WTC11 (cell line): Measurements from ENCODE around the gene PDE8A. TPM values are rescaled to one million over a fixed set of nuclear protein-coding genes. Genes with fewer than 3 reads are reported as not detected.

Experiments
- ATAC-seq: fragments of 200-7000 bp; cut with Tn5 transposase; 2 replicates; pipeline ENCODE4 v1.10.0; 2021; ENCODE audit warnings: mild to moderate bottlenecking, moderate library complexity
- CTCF ChIA-PET: fragments of 300-600 bp; sonication (Branson Sonifier 250); formaldehyde crosslinking; loops from one replicate; lab custom pipeline; 2021; ENCODE audit warnings: antibody characterized with exemption; lab: Charles Lee
- POLR2A ChIA-PET: fragments of 350-600 bp; sonication (Branson Sonifier 250); formaldehyde crosslinking; loops from one replicate; lab custom pipeline; 2021; ENCODE audit warnings: antibody characterized with exemption; lab: Charles Lee
- DNase-seq: peaks from one replicate; pipeline ENCODE4 v3.0.0; 2021; ENCODE audit warnings: low spot score
- H3K27ac Mint-ChIP-seq: 2 replicates; pipeline ENCODE4 v1.8.0; 2021; ENCODE audit warnings: mixed read lengths
- H3K27me3 Mint-ChIP-seq: 2 replicates; pipeline ENCODE4 v1.8.0; 2021; ENCODE audit warnings: low read depth, mild to moderate bottlenecking, moderate library complexity, mixed read lengths
- H3K36me3 Mint-ChIP-seq: 2 replicates; pipeline ENCODE4 v1.8.0; 2021; ENCODE audit warnings: mixed read lengths
- H3K4me1 Mint-ChIP-seq: 2 replicates; pipeline ENCODE4 v1.8.0; 2022; ENCODE audit warnings: mixed read lengths
- H3K4me3 Mint-ChIP-seq: 2 replicates; pipeline ENCODE4 v1.8.0; 2021; ENCODE audit warnings: mild to moderate bottlenecking, moderate library complexity, mixed read lengths
- H3K9me3 Mint-ChIP-seq: 2 replicates; pipeline ENCODE4 v1.8.0; 2021; ENCODE audit warnings: mixed read lengths
- ATF1 ChIP-seq: sonication (generic); formaldehyde crosslinking; IDR thresholded peaks from 2 replicates; pipeline ENCODE4 v1.8.1; 2023; ENCODE audit warnings: mild to moderate bottlenecking, moderate library complexity, missing genetic modification reagents
- ATF6 ChIP-seq: sonication (generic); formaldehyde crosslinking; IDR thresholded peaks from 2 replicates; pipeline ENCODE4 v1.8.1; 2023; ENCODE audit warnings: mild to moderate bottlenecking, missing genetic modification reagents
- CREM ChIP-seq: sonication (generic); formaldehyde crosslinking; IDR thresholded peaks from 2 replicates; pipeline ENCODE4 v1.8.1; 2022; ENCODE audit warnings: mild to moderate bottlenecking, missing genetic modification reagents, moderate library complexity
- ESRRA ChIP-seq: sonication (generic); formaldehyde crosslinking; IDR thresholded peaks from 2 replicates; pipeline ENCODE4 v1.8.1; 2022; ENCODE audit warnings: mild to moderate bottlenecking, missing genetic modification reagents, borderline replicate concordance
- FOXP1 ChIP-seq: sonication (generic); formaldehyde crosslinking; IDR thresholded peaks from 2 replicates; pipeline ENCODE4 v1.8.0; 2022; ENCODE audit warnings: missing genetic modification reagents, mild to moderate bottlenecking, moderate library complexity, borderline replicate concordance
- GABPB1 ChIP-seq: sonication (generic); formaldehyde crosslinking; IDR thresholded peaks from 2 replicates; pipeline ENCODE4 v1.8.1; 2023; ENCODE audit warnings: mild to moderate bottlenecking, missing genetic modification reagents
- GRHL2 ChIP-seq: fragments of 250-450 bp; sonication (Bioruptor Pico); IDR thresholded peaks from 2 replicates; pipeline ENCODE4 v1.8.0; 2022; ENCODE audit warnings: mild to moderate bottlenecking, moderate library complexity; ENCODE audit not compliant: insufficient replicate concordance, severe bottlenecking
- JAZF1 ChIP-seq: fragments of 250-450 bp; sonication (Bioruptor Pico); IDR thresholded peaks from 2 replicates; pipeline ENCODE4 v1.9.0; 2021; ENCODE audit warnings: moderate library complexity, mild to moderate bottlenecking, inconsistent platforms
- KAT7 ChIP-seq: sonication (generic); formaldehyde crosslinking; IDR thresholded peaks from 2 replicates; pipeline ENCODE4 v1.8.1; 2023; ENCODE audit warnings: missing genetic modification reagents, mild to moderate bottlenecking, borderline replicate concordance
- MXD4 ChIP-seq: fragments of 250-450 bp; sonication (Bioruptor Pico); IDR thresholded peaks from 2 replicates; pipeline ENCODE4 v1.8.0; 2021; ENCODE audit warnings: mild to moderate bottlenecking, moderate library complexity, borderline replicate concordance
- NR1H2 ChIP-seq: sonication (generic); formaldehyde crosslinking; IDR thresholded peaks from 2 replicates; pipeline ENCODE4 v1.9.0; 2021; ENCODE audit warnings: mild to moderate bottlenecking, moderate library complexity, missing genetic modification reagents
- NR3C1 ChIP-seq: sonication (generic); formaldehyde crosslinking; conservative IDR thresholded peaks from 2 replicates; pipeline ENCODE4 v1.8.1; 2023; ENCODE audit warnings: low read depth, mild to moderate bottlenecking, missing genetic modification reagents
- OVOL2 ChIP-seq: fragments of 250-450 bp; sonication (Bioruptor Pico); IDR thresholded peaks from 2 replicates; pipeline ENCODE4 v1.9.0; 2021; ENCODE audit warnings: mild to moderate bottlenecking, borderline replicate concordance
- RORB ChIP-seq: fragments of 250-450 bp; sonication (Bioruptor Pico); IDR thresholded peaks from 2 replicates; pipeline ENCODE4 v1.9.0; 2021; ENCODE audit warnings: mild to moderate bottlenecking
- SOX15 ChIP-seq: fragments of 250-450 bp; sonication (Bioruptor Pico); IDR thresholded peaks from 2 replicates; pipeline ENCODE4 v1.9.0; 2021; ENCODE audit warnings: mild to moderate bottlenecking
- TCF7 ChIP-seq: sonication (generic); formaldehyde crosslinking; IDR thresholded peaks from 2 replicates; pipeline ENCODE4 v1.8.0; 2022; ENCODE audit warnings: mild to moderate bottlenecking, low read depth, missing genetic modification reagents, moderate library complexity
- ZBTB21 ChIP-seq: sonication (generic); formaldehyde crosslinking; IDR thresholded peaks from 2 replicates; pipeline ENCODE4 v1.8.1; 2023; ENCODE audit warnings: mild to moderate bottlenecking, missing genetic modification reagents, borderline replicate concordance
- ZNF138 ChIP-seq: sonication (generic); formaldehyde crosslinking; conservative IDR thresholded peaks from 2 replicates; pipeline ENCODE4 v1.8.1; 2022; ENCODE audit warnings: mild to moderate bottlenecking, moderate library complexity, missing genetic modification reagents
- ZNF232 ChIP-seq: sonication (generic); formaldehyde crosslinking; IDR thresholded peaks from 2 replicates; pipeline ENCODE4 v1.8.0; 2022; ENCODE audit warnings: mild to moderate bottlenecking, missing genetic modification reagents
- ZNF416 ChIP-seq: fragments of 250-450 bp; sonication (Bioruptor Pico); IDR thresholded peaks from 2 replicates; pipeline ENCODE4 v1.9.0; 2021; ENCODE audit warnings: mild to moderate bottlenecking, inconsistent platforms
- ZNF423 ChIP-seq: fragments of 250-450 bp; sonication (Bioruptor Pico); IDR thresholded peaks from 2 replicates; pipeline ENCODE4 v2.1.2; 2022; ENCODE audit warnings: mild to moderate bottlenecking, moderate library complexity
- ZSCAN18 ChIP-seq: fragments of 250-450 bp; sonication (Bioruptor Pico); IDR thresholded peaks from 2 replicates; pipeline ENCODE4 v2.1.2; 2022; ENCODE audit warnings: mild to moderate bottlenecking, moderate library complexity
- total RNA-seq: library from RNA; stranded (reverse); gene quantifications from 3 replicates; pipeline ENCODE4 v1.2.3, GENCODE V29; 2021
- TF ChIP-seq, protein P1 (sequence below): fragments of 250-450 bp; sonication (Bioruptor Pico); IDR thresholded peaks from 2 replicates; pipeline ENCODE4 v1.9.0; 2021; ENCODE audit warnings: mild to moderate bottlenecking
- TF ChIP-seq, protein P2 (sequence below): sonication (generic); formaldehyde crosslinking; IDR thresholded peaks from 2 replicates; pipeline ENCODE4 v1.8.1; 2022; ENCODE audit warnings: mild to moderate bottlenecking, missing genetic modification reagents, moderate library complexity, borderline replicate concordance
- TF ChIP-seq, protein P3 (sequence below): sonication (generic); formaldehyde crosslinking; IDR thresholded peaks from 2 replicates; pipeline ENCODE4 v1.8.1; 2023; ENCODE audit warnings: mild to moderate bottlenecking, moderate library complexity, missing genetic modification reagents

Gene PDE8A
- total RNA-seq, 1 experiment from 2014 or later, result 13.9 TPM

- ChIA-PET CTCF (no interaction called here), POLR2A (no interaction called here)
- TF ChIP-seq FOXP1 (no peak), ESRRA (CRISPR knock-in tag) (no peak), TCF7 (CRISPR knock-in tag) (no peak)
- TF ChIP-seq, protein P1, sequence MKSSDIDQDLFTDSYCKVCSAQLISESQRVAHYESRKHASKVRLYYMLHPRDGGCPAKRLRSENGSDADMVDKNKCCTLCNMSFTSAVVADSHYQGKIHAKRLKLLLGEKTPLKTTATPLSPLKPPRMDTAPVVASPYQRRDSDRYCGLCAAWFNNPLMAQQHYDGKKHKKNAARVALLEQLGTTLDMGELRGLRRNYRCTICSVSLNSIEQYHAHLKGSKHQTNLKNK (CRISPR knock-in tag), result no peak
- Mint-ChIP-seq H3K27me3 (no peaks in the 10 kb centered on the region), H3K36me3 (no peaks in the 10 kb centered on the region), H3K4me3 (no peak overlapping the region), H3K4me1 (no peaks in the 10 kb centered on the region), H3K9me3 (no peaks in the 10 kb centered on the region), H3K27ac (no peak overlapping the region)
- ATAC-seq, result no peak
- no peak for DNase-seq
Measured at GRCh38 chr15:85104584-85104983, 122.9 kb downstream of the PDE8A start.

- ATAC-seq (no peak), DNase-seq (no peak)
- TF ChIP-seq, protein P2, sequence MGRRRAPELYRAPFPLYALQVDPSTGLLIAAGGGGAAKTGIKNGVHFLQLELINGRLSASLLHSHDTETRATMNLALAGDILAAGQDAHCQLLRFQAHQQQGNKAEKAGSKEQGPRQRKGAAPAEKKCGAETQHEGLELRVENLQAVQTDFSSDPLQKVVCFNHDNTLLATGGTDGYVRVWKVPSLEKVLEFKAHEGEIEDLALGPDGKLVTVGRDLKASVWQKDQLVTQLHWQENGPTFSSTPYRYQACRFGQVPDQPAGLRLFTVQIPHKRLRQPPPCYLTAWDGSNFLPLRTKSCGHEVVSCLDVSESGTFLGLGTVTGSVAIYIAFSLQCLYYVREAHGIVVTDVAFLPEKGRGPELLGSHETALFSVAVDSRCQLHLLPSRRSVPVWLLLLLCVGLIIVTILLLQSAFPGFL (CRISPR knock-in tag), result no peak
- no peak for TF ChIP-seq KAT7 (CRISPR knock-in tag)
- no peak overlapping the region for H3K4me3 Mint-ChIP-seq
- no peak overlapping the region for H3K27ac Mint-ChIP-seq
- POLR2A ChIA-PET, result no interaction called here
- CTCF ChIA-PET, result no interaction called here
- no peaks in the 10 kb centered on the region for H3K36me3 Mint-ChIP-seq
- no peaks in the 10 kb centered on the region for H3K27me3 Mint-ChIP-seq
- H3K9me3 Mint-ChIP-seq, result no peaks in the 10 kb centered on the region
- no peaks in the 10 kb centered on the region for H3K4me1 Mint-ChIP-seq
Measured at GRCh38 chr15:85108136-85108535, 126.5 kb downstream of the PDE8A start.

DNA sequence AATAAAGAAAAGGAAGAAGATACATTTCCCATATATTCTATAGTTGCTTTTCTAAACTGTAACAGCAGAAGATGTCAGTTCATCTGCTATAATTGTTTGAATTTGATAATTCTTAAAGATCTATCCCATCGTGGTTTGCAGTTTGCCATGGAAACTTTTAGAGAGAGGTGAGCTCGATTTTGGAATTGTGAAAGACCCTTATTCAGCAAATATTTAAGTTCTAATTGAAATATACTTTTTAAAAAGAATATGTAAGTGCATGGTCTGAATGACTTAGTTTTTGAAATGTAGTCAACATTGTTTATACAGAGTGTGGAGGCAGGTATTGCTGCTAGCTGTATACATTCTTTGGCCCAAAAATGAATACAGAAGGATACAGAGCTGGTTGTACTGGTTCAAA lies 127.7 kb downstream of the PDE8A start:
- DNase-seq (no peak), ATAC-seq (no peak)
- Mint-ChIP-seq H3K27ac (no peak overlapping the region), H3K9me3 (no peaks in the 10 kb centered on the region), H3K4me1 (no peaks in the 10 kb centered on the region), H3K27me3 (no peaks in the 10 kb centered on the region), H3K4me3 (no peak overlapping the region), H3K36me3 (no peaks in the 10 kb centered on the region)
- POLR2A ChIA-PET, result no interaction called here
- TF ChIP-seq ZNF423 (CRISPR knock-in tag) (no peak), JAZF1 (CRISPR knock-in tag) (no peak), NR1H2 (CRISPR knock-in tag) (no peak), ZSCAN18 (CRISPR knock-in tag) (no peak), MXD4 (CRISPR knock-in tag) (no peak), GRHL2 (no peak), OVOL2 (CRISPR knock-in tag) (no peak), CREM (CRISPR knock-in tag) (no peak), ZNF232 (CRISPR knock-in tag) (no peak), SOX15 (CRISPR knock-in tag) (no peak)
- CTCF ChIA-PET, result no interaction called here

- ChIA-PET POLR2A (no interaction called here), CTCF (no interaction called here)
- DNase-seq (no peak), ATAC-seq (no peak)
- H3K27me3 Mint-ChIP-seq, result no peaks in the 10 kb centered on the region
- no peaks in the 10 kb centered on the region for H3K9me3 Mint-ChIP-seq
- peaks cover 6% of the 10 kb centered on the region for H3K36me3 Mint-ChIP-seq
- H3K4me3 Mint-ChIP-seq, result no peak overlapping the region
- H3K4me1 Mint-ChIP-seq, result no peaks in the 10 kb centered on the region
- no peak overlapping the region for H3K27ac Mint-ChIP-seq
- TF ChIP-seq, protein P3, sequence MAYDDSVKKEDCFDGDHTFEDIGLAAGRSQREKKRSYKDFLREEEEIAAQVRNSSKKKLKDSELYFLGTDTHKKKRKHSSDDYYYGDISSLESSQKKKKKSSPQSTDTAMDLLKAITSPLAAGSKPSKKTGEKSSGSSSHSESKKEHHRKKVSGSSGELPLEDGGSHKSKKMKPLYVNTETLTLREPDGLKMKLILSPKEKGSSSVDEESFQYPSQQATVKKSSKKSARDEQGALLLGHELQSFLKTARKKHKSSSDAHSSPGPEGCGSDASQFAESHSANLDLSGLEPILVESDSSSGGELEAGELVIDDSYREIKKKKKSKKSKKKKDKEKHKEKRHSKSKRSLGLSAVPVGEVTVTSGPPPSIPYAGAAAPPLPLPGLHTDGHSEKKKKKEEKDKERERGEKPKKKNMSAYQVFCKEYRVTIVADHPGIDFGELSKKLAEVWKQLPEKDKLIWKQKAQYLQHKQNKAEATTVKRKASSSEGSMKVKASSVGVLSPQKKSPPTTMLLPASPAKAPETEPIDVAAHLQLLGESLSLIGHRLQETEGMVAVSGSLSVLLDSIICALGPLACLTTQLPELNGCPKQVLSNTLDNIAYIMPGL, result no peak
- TF ChIP-seq, protein P2 (CRISPR knock-in tag), result no peak
- no peak for TF ChIP-seq ZBTB21 (CRISPR knock-in tag)
- TF ChIP-seq ATF1 (CRISPR knock-in tag), result no peak
- no peak for TF ChIP-seq RORB (CRISPR knock-in tag)
- TF ChIP-seq ATF6 (CRISPR knock-in tag), result no peak
- TF ChIP-seq ZNF138 (CRISPR knock-in tag), result no peak
- no peak for TF ChIP-seq ZNF416 (CRISPR knock-in tag)
- TF ChIP-seq GABPB1 (CRISPR knock-in tag), result no peak
- TF ChIP-seq NR3C1 (CRISPR knock-in tag), result no peak
Measured at GRCh38 chr15:85112997-85113396, 131.3 kb downstream of the PDE8A start.
